A375 (cell line): ENCODE results near the gene C19orf85. TPM values are rescaled to one million over a fixed set of nuclear protein-coding genes. Genes with fewer than 3 reads are reported as not detected.

Experiments used
- total RNA-seq: library from RNA; depleted of rRNA; stranded (reverse); fragments of >200 nt; shearing (Covaris generic); gene quantifications from 2 replicates; pipeline ENCODE4 v1.2.3, GENCODE V29; 2014; rRNA removed

C19orf85 gene
- not detected in 2 replicates for total RNA-seq

GRCh38 chr19:55464662-55465054 is at the start of gene C19orf85:
TSS of gene C19orf85 (minus strand) at chr19:55464751. CDS start at chr19:55464554, 197 bp downstream.

DNA sequence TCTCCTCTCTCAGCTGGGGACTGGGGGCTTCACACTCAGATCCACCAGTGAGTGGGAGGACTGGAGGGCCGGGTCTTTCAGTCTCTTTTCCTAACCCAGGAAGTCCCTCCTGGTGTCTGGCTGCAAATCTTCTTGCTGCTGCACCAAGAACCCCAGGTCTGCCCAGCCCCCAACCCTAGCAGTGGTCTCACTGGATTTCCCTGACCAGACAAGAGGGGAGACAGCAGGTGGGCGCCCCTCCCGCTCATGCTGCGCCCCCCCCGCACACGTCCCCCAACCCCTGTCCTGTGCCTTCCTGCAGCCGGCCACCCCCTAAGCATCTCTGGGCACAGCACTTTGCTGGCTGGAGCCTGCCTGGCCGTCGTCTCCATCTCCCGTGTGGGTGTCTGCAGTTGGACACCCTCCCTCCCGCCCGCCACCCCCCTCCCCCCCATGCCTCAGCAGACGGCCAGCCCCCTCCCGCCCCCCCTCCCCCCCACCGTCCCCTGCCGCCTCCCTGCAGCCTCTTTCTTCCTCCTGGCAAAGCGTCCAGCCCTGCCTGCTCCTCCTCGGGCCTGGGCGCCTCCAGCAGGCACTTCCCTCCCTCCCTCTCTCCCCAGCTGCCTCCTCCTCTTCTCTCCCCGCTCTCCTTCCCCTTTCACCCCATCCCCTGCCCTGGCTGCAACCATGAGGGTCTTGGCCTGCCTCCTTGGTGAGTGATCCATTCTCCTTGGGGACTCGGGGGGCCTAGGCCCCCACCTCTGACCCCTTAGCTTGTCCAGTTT is 23.6 kb upstream of the C19orf85 start, which contains the start of gene SSC5D:
SSC5D (plus strand) TSS at position 513 of the 764 bp plus-strand sequence; CDS start at position 667, 154 bp downstream.

GRCh38 chr19:55484593-55485438 is 20.3 kb upstream of the C19orf85 start, which contains the start of gene NAT14:
TSS of gene NAT14 (plus strand) at chr19:55485188. CDS start at chr19:55485709, 521 bp downstream.

GRCh38 chr19:55476100-55476775 is 11.7 kb upstream of the C19orf85 start, which contains the start of gene ZNF628:
TSS of gene ZNF628 (plus strand) at chr19:55476617. CDS start at chr19:55479911, 3,294 bp downstream.

GRCh38 chr19:55461259-55461973 is 3.1 kb downstream of the C19orf85 start, which contains the start of gene ISOC2:
TSS of gene ISOC2 (minus strand) at chr19:55461642. CDS start at chr19:55456486, 5,156 bp downstream.

GRCh38 chr19:55443045-55443823 is 21.3 kb downstream of the C19orf85 start, which contains the start of gene SHISA7:
TSS of gene SHISA7 (minus strand) at chr19:55443300. CDS start at chr19:55442863, 437 bp downstream.

Other genes starting within 250 kb of the C19orf85 start
- 0.90 and 3.1 TPM in 2 replicates for gene TMEM86B, start 236.0 kb downstream of the C19orf85 start, total RNA-seq
- gene PPP6R1, start 205.7 kb downstream of the C19orf85 start, total RNA-seq, result 63.9 and 64.2 TPM in 2 replicates
- 83.0 and 94.4 TPM in 2 replicates for gene HSPBP1, start 184.6 kb downstream of the C19orf85 start, total RNA-seq
- 24.6 and 33.9 TPM in 2 replicates for gene BRSK1, start 180.8 kb downstream of the C19orf85 start, total RNA-seq
- not detected in 2 replicates for gene TMEM150B, start 139.4 kb downstream of the C19orf85 start, total RNA-seq
- 16.7 and 17.0 TPM in 2 replicates for gene KMT5C, start 124.9 kb downstream of the C19orf85 start, total RNA-seq
- 0.08 and 0.26 TPM in 2 replicates for gene COX6B2, start 110.0 kb downstream of the C19orf85 start, total RNA-seq
- not detected in 2 replicates for gene GARIN5B, start 101.5 kb downstream of the C19orf85 start, total RNA-seq
- gene IL11, start 94.3 kb downstream of the C19orf85 start, total RNA-seq, result 27.0 and 27.7 TPM in 2 replicates
- gene TMEM190, start 87.9 kb downstream of the C19orf85 start, total RNA-seq, result 0.45 and 1.4 TPM in 2 replicates
- 1.1 and 1.6 TPM in 2 replicates for gene TMEM238, start 80.5 kb downstream of the C19orf85 start, total RNA-seq
- 710 and 881 TPM in 2 replicates for gene RPL28, start 78.8 kb downstream of the C19orf85 start, total RNA-seq
- 1,207 and 1,551 TPM in 2 replicates for gene UBE2S, start 57.0 kb downstream of the C19orf85 start, total RNA-seq
- gene SHISA7, start 21.5 kb downstream of the C19orf85 start, total RNA-seq, result 0.03 TPM in 1 of 2 replicates, not detected in the other
- gene ISOC2, start 3.1 kb downstream of the C19orf85 start, total RNA-seq, result 54.6 and 60.8 TPM in 2 replicates
- gene ZNF628, start 11.9 kb upstream of the C19orf85 start, total RNA-seq, result 6.7 and 6.9 TPM in 2 replicates
- gene NAT14, start 20.4 kb upstream of the C19orf85 start, total RNA-seq, result 39.9 and 45.6 TPM in 2 replicates
- 0.53 and 0.93 TPM in 2 replicates for gene SSC5D, start 23.7 kb upstream of the C19orf85 start, total RNA-seq
- gene SBK2, start 72.4 kb upstream of the C19orf85 start, total RNA-seq, result not detected in 2 replicates
- gene SBK3, start 80.8 kb upstream of the C19orf85 start, total RNA-seq, result 0.11 TPM in 1 of 2 replicates, not detected in the other
- 5.2 and 5.4 TPM in 2 replicates for gene ZNF579, start 116.1 kb upstream of the C19orf85 start, total RNA-seq
- 9.3 and 10.3 TPM in 2 replicates for gene FIZ1, start 134.8 kb upstream of the C19orf85 start, total RNA-seq
- gene ZNF524, start 135.5 kb upstream of the C19orf85 start, total RNA-seq, result 8.6 and 12.3 TPM in 2 replicates
- 2.7 and 3.7 TPM in 2 replicates for gene ZNF865, start 140.9 kb upstream of the C19orf85 start, total RNA-seq
- 5.2 and 6.1 TPM in 2 replicates for gene ZNF784, start 159.8 kb upstream of the C19orf85 start, total RNA-seq
- gene ZNF580, start 176.3 kb upstream of the C19orf85 start, total RNA-seq, result 15.3 and 22.6 TPM in 2 replicates
- 28.6 and 29.3 TPM in 2 replicates for gene ZNF581, start 178.9 kb upstream of the C19orf85 start, total RNA-seq
- 26.5 and 33.1 TPM in 2 replicates for gene CCDC106, start 183.5 kb upstream of the C19orf85 start, total RNA-seq
- 291 and 325 TPM in 2 replicates for gene U2AF2, start 190.3 kb upstream of the C19orf85 start, total RNA-seq
- gene EPN1, start 210.5 kb upstream of the C19orf85 start, total RNA-seq, result 79.8 and 91.3 TPM in 2 replicates